NCI-H774 (cell line): ENCODE measurements around the gene KIF12.

Experiments used
- DNase-seq: peaks from one replicate; lab custom pipeline; 2025; lab: John Stamatoyannopoulos, UW

KIF12 gene

DNA sequence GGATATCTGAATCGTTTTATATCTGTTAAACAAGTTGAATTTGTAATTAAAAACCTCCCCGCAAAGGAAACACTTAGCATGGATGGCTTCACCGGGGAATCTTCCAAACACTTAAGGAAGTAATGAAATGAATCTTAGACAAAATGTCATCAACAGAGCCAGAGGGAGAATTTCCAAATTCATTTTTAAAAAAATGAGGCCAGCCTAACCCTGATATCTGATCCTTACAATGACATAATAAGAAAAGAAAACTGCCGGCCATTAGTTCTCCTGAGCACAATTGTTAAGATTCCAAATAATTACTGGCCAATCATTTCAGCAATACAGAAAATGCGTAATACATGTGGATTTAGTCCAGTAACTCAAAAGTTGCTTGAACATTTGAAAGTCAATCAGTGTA lies 6.1 kb upstream of the KIF12 start:
- DNase-seq: no peak

GRCh38 chr9:114102484-114102883 lies 3.4 kb upstream of the KIF12 start:
- no peak for DNase-seq

DNA sequence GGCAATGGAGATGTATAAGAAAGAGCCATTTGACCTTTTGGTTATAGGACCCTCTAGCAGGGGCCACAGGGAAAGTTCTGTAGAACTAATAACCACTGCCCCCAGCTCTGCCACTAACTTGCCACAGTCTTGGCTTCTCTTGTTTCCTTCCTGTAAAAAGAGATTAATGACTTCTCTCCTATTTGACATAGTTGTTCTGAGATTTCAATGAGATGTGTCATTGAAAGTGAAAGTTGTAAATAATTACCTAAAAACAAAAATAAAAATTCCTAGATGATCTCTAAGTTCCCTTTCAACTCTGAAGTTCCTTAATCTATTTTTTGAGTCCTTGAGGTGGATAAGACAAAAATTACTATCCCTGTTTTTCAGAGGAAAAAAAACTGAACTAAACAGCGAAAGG lies 1.4 kb upstream of the KIF12 start:
- no peak for DNase-seq

GRCh38 chr9:114099669-114100270 lies 678 bp upstream of the KIF12 start:
- DNase-seq: no peak

GRCh38 chr9:114098021-114098935 lies 814 bp downstream of the KIF12 start:
- no peak for DNase-seq

GRCh38 chr9:114097613-114098020 lies 1.5 kb downstream of the KIF12 start:
- no peak for DNase-seq

GRCh38 chr9:114096866-114097612 lies 2.1 kb downstream of the KIF12 start:
- no peak for DNase-seq

DNA sequence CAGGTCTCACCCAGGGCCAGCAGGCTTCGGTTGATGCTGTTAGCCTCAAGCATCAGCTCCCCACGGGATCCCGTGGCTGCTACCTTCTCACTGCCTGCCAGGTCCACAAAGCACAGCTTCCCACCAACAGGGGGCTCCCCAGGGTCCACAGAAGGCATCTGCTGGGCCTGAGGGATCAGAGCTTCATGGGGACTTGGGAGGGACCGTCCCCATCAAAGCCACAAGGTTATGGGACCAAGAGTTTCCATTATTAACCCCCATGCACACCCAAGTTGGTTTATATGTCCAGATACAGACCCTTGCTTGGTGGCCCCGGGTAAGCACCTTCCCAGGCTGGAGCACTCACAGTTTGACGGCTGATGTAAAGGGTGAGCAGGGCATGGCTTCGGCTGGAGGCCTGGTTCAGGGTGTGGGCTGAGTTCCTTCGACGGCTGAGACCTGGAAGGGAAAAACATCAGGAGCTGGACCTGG lies 3.0 kb downstream of the KIF12 start:
- no peak for DNase-seq

DNA sequence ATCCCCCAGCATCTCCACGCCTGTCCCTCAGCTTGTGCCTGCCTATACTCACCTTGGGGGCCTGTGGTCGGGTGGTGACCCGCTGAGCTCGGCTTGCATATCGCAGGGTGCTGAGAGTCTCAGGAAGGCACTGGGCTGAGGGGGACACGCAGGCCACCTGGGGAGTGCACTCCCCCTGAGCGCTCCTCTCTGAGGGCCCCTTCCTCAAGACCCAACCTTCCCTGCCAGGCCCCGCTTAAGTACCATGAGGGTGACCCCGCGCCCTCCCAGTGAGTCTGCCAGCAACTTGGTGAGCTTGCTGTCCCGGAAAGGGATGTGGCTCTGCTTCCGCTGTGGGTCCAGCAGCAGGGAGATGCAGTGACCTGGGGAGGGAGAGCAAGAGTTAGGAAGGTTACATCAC lies 4.1 kb downstream of the KIF12 start:
- no peak for DNase-seq

- DNase-seq: no peak
Measured at GRCh38 chr9:114093761-114094505, 5.2 kb downstream of the KIF12 start.

DNA sequence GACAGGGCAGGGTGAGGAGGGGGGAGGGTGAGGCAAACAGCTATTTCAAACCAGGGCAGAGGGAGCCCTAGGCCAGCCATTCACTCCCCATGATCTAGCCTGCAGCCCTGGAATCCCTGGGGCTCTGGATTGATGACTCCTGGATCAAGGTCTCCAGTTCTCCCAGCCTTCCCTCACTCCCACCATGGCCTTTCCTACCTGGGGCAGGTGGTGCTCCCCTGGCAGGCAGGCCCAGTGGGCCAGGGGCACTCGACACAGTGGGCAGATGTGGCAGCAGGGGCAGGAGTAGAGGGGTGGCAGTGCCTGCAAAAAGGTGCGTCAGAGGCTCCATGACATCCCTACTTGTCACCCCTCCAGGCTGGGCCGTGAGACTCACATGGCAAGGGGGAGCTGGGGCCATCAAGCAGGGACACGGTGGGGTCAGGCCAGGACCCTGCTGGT lies 6.0 kb downstream of the KIF12 start:
- no peak for DNase-seq

DNA sequence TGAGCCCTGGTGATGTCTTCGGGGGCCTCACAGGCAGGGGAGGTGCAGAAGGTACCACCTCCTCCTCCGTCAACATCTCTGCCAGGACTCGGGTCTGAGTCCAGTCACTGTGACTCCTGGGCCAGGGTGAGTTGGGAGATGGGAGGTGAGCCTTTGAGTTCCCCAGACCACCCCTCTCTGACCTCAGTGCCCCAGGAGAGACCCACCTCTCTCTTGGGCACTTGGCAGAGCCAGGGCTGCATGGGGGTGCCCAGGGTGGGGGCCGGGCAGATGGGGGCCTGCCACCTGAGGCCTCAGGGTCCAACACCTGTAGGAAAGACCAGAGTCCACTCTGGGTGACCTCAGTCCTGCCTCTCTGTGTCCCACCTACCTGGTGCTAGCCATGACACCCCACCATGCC lies 6.8 kb downstream of the KIF12 start:
- DNase-seq: no peak

DNA sequence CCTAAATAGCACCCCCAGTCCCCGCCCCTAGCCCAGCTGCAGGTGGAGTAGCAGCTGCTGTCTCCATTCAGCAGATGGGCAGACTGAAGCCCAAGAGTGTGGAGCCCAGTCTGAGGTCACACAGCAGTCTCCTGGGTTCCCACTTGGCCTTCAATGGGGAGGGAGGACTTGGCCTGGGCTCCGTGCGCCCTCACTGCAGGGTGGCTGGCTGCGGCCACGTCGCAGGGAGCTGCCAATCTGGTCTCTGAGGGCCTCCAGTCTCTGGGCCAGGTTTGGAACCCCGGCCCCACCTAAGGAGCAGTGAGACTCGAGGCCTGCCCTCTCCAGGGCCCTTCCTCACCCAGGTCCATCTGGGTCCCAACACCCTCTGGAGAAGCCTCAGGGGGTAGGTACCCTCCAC lies 7.4 kb downstream of the KIF12 start:
- DNase-seq: no peak

GRCh38 chr9:114090798-114091197 lies 8.3 kb downstream of the KIF12 start:
- DNase-seq: no peak

DNA sequence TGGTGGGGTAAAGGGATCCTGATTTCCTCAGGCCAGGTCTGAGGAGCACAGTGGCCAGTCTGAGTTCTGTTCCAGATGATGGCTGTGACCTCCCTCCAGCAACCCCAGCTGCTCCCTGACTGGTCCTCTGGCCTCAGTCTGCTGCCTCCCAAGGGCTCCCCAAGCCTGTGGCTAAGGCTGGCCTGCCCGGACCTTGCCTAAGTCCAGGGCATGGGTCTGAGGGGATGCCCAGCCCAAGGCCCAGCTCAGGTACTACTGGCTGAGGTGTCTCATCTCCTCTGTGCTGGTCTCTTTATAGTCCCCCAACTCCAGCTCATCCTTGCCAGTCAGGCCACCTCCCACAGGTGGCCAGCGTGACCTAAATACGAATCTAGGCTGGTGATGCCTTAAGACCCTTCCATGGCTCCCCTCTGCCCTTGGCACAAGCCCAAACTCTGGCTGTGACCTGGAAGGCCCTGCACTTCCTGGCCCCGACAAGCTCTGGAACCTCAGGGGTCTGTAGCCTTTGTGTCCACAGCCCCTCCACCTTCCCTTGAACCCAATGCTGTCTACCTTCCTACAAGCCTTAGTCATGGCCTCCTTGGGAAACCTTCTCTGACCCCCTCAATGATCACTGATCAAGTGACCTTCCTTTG lies 9.8 kb downstream of the KIF12 start:
- DNase-seq: no peak

DNA sequence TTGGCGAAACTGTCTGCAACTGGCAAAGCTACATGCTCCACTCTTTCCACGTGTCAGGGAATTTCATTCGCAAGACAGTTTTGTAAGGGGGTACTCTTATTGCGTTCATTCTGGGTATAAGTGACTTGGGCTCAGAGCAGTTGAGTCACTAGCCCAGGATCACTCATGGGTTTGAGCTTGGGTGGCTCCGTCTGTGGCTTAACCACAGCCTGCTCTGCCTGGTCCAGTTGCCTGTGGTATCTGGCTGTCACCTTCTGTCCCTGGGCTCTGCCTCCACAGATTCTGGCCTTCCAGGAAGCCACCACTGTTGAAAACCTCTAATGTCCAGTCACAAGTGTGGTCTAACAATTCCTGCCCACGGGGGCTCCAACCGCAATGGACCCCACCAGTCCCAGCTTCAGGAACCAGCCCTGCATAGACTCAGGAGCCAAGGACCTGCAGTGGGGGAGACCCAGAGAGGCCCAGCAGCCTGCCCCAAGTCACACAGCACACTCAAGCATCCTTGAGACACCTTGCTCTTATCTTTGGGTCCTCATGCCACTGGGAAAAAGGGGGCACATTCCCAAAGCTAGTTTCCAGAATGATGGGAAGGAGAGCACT lies 10.4 kb downstream of the KIF12 start:
- DNase-seq: no peak

DNA sequence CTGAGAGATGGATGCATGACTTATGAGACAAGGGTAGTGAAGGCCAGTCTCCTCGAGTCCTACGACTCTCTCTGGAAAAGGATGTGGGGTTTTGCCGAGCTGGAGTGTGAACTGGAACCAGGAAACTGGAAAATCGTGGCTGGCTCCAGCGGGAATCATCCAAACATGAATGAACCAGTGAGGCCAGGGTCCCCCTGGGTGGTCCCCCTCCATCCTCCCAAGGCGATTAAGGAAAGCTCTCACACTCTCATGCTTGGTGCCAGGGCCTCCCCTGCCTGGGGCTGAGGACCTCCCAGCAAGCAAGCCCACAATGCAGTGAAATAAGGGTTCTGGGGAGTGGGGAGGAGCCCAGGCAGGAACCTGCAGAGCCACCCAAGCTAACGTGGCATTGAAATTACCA lies 11.4 kb downstream of the KIF12 start:
- no peak for DNase-seq

DNA sequence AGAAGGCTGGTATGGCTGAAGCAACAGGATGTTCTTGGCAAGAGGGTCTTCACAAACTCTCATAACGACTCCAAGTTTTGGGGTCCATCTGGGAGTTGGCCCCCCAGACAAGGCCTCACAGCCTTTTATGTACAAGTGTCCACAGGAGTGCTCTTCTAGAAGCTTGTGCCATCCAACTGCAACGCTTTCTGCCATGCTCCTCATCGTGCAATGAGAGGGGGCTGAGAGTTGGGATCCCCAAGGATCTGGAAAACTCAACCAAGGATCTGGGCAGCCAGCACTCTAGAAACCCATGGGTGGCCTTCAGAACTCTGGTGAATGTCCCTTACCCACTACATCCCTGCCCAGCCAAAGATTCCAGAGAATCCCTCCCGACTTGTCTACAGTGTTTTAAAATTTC lies 12.5 kb downstream of the KIF12 start:
- no peak for DNase-seq

DNA sequence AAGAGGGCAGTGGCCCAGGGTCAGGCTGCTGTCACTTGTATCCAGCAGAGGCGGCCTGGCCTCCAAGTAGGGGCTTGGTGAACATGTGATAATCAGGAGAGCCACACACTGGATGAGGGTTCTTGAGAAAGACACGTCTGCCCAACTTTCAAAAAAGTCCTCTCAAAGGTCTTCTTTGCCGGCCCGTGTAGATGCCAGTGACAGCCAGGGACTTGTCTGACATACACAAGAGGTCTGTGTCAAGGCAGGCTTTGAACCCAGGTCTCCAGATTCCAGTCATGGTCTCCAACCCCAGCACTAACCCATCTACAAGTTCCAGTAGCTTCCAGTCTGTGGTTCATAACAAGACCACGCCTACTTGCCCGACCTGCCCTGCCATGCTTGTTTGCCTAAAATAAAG lies 13.1 kb downstream of the KIF12 start:
- no peak for DNase-seq

DNA sequence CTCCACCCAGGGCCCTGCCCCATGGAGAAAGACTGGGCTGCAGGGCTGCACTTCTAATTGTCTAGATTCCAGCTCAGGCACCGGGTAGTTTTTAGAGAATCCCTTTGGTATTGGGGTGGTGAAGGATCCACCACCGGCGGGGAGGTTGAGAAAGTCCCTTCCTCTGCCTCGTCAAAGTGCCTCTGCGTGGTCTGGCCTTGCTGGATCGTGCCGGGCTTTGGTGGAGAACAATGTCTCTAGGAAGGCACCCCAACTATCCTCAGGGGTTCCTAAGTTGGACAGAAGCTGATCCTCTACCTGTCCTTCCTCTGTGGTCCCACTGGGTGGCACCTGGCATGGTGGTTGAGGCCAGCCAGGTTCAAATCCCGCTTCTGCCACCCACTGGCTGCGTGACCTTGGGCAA lies 13.7 kb downstream of the KIF12 start:
- no peak for DNase-seq
